HEK293 (cell line): Measurements from ENCODE around the gene COL13A1.

Source experiments
- PBX3 ChIP-seq: sonication (generic); formaldehyde crosslinking; IDR thresholded peaks from 2 replicates; pipeline ENCODE4 v1.8.1; 2022; ENCODE audit warnings: mild to moderate bottlenecking, moderate library complexity, missing genetic modification reagents
- ZNF24 ChIP-seq: fragments of 450-650 bp; formaldehyde crosslinking; IDR thresholded peaks from 2 replicates; pipeline ENCODE4 v1.5.1; 2016; ENCODE audit warnings: missing biosample characterization, missing genetic modification characterization
- ZNF274 ChIP-seq, 2 experiments: fragments of 200-500 bp in 1 of 2; fragments of 450-650 bp in 1 of 2; sonication (Bioruptor generic) in 1 of 2; formaldehyde crosslinking in 1 of 2; IDR thresholded peaks; 2 replicates each; pipeline versions ENCODE4 v1.5.1 to v1.6.1; 2014 to 2016; ENCODE audit warnings: borderline replicate concordance in 1 of 2, inconsistent platforms in 1 of 2, low read length in 1 of 2, missing biosample characterization in 1 of 2, missing genetic modification characterization in 1 of 2
- ZNF398 ChIP-seq: fragments of 450-650 bp; formaldehyde crosslinking; IDR thresholded peaks from 2 replicates; pipeline ENCODE4 v1.5.1; 2017; ENCODE audit warnings: missing biosample characterization, missing genetic modification characterization
- ZNF785 ChIP-seq: fragments of 450-650 bp; formaldehyde crosslinking; IDR thresholded peaks from 2 replicates; pipeline ENCODE4 v1.5.1; 2016; ENCODE audit warnings: missing biosample characterization, missing genetic modification characterization
- TF ChIP-seq, protein P1 (sequence below): fragments of 450-650 bp; formaldehyde crosslinking; IDR thresholded peaks from 2 replicates; pipeline ENCODE4 v1.5.1; 2016; ENCODE audit warnings: missing biosample characterization, missing genetic modification characterization

- TF ChIP-seq, protein P1, sequence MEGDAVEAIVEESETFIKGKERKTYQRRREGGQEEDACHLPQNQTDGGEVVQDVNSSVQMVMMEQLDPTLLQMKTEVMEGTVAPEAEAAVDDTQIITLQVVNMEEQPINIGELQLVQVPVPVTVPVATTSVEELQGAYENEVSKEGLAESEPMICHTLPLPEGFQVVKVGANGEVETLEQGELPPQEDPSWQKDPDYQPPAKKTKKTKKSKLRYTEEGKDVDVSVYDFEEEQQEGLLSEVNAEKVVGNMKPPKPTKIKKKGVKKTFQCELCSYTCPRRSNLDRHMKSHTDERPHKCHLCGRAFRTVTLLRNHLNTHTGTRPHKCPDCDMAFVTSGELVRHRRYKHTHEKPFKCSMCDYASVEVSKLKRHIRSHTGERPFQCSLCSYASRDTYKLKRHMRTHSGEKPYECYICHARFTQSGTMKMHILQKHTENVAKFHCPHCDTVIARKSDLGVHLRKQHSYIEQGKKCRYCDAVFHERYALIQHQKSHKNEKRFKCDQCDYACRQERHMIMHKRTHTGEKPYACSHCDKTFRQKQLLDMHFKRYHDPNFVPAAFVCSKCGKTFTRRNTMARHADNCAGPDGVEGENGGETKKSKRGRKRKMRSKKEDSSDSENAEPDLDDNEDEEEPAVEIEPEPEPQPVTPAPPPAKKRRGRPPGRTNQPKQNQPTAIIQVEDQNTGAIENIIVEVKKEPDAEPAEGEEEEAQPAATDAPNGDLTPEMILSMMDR (tag by site-specific recombination): no peak
- TF ChIP-seq ZNF274 (IDR thresholded peaks at IDR 0.05; ENCODE audit: low read length): no peak
- no peak for TF ChIP-seq ZNF274 (tag by site-specific recombination; IDR thresholded peaks at IDR 0.05; ENCODE audit: borderline replicate concordance)
- no peak for TF ChIP-seq PBX3 (CRISPR knock-in tag)
- TF ChIP-seq ZNF398 (tag by site-specific recombination): no peak
- TF ChIP-seq ZNF24 (tag by site-specific recombination): no peak
- TF ChIP-seq ZNF785: no peak
Measured at GRCh38 chr10:69835233-69835632, 33.5 kb downstream of the COL13A1 start.
